Astrocyte (in vitro differentiated cells and primary cell): ENCODE measurements around the gene SERPINA5.

Experiments used
- EZH2 ChIP-seq: IDR thresholded peaks from 2 replicates; pipeline ENCODE4 v1.6.1; 2012; ENCODE audit warnings: mild to moderate bottlenecking, low read length, inconsistent platforms; ENCODE audit not compliant: insufficient read depth
- TF ChIP-seq, protein P1 (sequence below): IDR thresholded peaks from 2 replicates; pipeline ENCODE4 v1.5.1; 2011; ENCODE audit warnings: low read depth, mild to moderate bottlenecking, inconsistent platforms, low read length, moderate library complexity; ENCODE audit not compliant: insufficient read depth

DNA sequence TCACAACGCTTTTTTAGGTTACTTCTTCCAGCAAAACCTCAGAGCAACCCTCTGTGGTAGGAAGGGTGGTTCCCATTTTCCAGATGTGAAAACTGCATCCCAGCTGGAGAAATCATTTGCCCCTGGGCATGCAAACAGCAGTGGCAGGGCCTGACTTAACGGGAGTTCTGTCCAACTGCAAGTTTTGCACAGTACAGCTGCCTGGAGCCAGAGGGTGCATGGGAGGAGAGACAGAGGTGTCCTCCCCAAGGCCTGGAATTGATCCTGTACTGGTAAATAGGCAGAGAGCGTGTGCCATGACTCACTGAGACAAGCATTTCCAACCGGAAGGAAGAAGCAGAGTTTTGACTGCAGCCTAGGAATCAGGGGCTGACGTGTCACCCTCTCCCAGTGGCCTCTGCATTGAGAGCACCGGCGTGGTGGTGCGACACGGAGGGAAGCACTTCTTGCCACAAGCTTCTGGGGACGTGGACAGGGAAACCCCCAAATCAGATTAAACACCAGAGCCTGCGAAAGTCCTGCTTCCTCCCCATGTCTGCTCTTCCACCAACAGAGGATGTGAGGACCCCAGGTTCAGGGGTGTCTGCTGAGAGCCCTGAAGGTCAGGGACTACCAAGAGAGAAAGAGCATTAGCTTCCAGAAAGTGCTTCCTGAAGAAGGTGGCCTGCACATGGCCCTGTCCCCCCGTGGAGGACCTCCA lies 39.0 kb upstream of the SERPINA5 start:
- TF ChIP-seq, protein P1, sequence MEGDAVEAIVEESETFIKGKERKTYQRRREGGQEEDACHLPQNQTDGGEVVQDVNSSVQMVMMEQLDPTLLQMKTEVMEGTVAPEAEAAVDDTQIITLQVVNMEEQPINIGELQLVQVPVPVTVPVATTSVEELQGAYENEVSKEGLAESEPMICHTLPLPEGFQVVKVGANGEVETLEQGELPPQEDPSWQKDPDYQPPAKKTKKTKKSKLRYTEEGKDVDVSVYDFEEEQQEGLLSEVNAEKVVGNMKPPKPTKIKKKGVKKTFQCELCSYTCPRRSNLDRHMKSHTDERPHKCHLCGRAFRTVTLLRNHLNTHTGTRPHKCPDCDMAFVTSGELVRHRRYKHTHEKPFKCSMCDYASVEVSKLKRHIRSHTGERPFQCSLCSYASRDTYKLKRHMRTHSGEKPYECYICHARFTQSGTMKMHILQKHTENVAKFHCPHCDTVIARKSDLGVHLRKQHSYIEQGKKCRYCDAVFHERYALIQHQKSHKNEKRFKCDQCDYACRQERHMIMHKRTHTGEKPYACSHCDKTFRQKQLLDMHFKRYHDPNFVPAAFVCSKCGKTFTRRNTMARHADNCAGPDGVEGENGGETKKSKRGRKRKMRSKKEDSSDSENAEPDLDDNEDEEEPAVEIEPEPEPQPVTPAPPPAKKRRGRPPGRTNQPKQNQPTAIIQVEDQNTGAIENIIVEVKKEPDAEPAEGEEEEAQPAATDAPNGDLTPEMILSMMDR = no peak
- TF ChIP-seq EZH2 = no peak
